ENCODE measurements around the gene RPP40.

RPP40 gene

GRCh38 chr6:4975506-4975905, 28.3 kb downstream of the RPP40 start:
- H3K4me3 ChIP-seq (replicated peaks; ENCODE audit: insufficient read depth, low read length): no peak overlapping the region
- H3K27ac ChIP-seq (replicated peaks): no peak overlapping the region
- DNase-seq (ENCODE audit: low read depth in 1 of 2, low spot score in 1 of 2): no peak
- no peaks in the 10 kb centered on the region for H3K27me3 ChIP-seq (ENCODE audit: insufficient read depth, poor library complexity, severe bottlenecking)
- TF ChIP-seq POLR2AphosphoS5 (IDR thresholded peaks at IDR 0.05; ENCODE audit: low read depth): no peak
- no peak for TF ChIP-seq REST (IDR thresholded peaks at IDR 0.05; ENCODE audit: insufficient replicate concordance, low read depth)
- TF ChIP-seq GABPA (IDR thresholded peaks at IDR 0.05; ENCODE audit: low read depth): no peak
- no peak for TF ChIP-seq CTCF (IDR thresholded peaks at IDR 0.05; ENCODE audit: insufficient read depth, low read length)
- no peak for TF ChIP-seq SPI1 (IDR thresholded peaks at IDR 0.05; ENCODE audit: borderline replicate concordance, low read depth)

DNA sequence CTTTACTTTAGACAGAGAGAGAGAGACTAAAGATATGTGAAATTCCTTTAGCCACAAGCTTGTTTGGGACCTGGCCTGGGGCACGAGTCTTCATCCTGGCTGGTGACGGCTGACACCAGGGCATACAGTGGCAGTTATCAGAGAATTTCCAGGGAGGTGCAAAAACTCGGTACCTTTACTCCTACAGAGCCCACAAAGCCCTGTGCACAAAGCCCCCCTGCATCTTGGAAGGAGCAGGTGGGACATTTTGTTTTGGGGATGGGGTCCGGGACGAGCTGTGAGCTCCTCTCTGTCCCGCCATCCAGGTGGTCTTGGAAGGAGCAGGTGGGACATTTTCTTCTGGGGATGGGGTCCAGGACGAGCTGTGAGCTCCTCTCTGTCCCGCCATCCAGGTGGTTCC, 28.9 kb downstream of the RPP40 start:
- TF ChIP-seq GABPA (IDR thresholded peaks at IDR 0.05; ENCODE audit: low read depth): no peak
- TF ChIP-seq SPI1 (IDR thresholded peaks at IDR 0.05; ENCODE audit: borderline replicate concordance, low read depth): no peak
- TF ChIP-seq POLR2AphosphoS5 (IDR thresholded peaks at IDR 0.05; ENCODE audit: low read depth): no peak
- TF ChIP-seq CTCF (IDR thresholded peaks at IDR 0.05; ENCODE audit: insufficient read depth, low read length): no peak
- no peak for TF ChIP-seq REST (IDR thresholded peaks at IDR 0.05; ENCODE audit: insufficient replicate concordance, low read depth)
- Histone ChIP-seq H3K27me3 (ENCODE audit: insufficient read depth, poor library complexity, severe bottlenecking) (no peaks in the 10 kb centered on the region), H3K4me3 (replicated peaks; ENCODE audit: insufficient read depth, low read length) (no peak overlapping the region), H3K27ac (replicated peaks) (no peak overlapping the region)
- no peak for DNase-seq (ENCODE audit: low read depth in 1 of 2, low spot score in 1 of 2)

DNA sequence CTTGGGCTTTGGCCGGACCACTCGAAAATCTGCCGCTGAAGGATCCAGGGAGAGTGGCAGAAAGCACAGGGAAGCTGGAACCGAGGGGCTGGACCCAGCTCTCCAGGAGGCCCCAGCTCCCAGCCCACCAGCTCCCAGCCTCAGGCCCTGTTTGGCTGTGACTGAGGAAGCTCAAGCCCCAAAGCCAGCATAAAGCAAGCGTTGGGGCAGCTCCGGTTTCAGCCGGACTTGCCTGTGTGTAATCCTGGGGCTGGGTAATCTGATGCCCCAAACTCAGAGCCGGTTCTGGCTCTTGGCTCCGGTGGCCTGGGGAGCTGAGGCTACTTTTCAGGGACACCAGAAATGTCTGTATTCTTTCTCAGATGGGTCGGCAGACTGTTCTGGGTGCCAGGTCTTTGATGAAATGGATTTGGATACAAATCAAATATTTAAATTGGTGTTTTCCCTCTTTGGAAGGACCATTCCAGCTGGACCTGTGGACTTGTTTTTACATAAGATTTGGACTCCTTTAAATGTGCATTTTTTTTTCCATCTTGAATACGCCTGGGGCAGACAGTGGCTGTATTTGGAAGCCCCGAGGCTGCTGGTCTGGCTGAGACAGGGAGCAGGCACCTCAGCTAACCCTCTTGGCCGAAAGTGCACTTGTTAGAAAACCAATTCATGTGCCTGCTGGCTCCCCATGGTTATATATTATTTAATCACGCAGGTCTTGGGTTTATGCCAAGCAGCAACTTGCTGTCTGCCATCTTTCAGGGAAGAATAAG, 29.7 kb downstream of the RPP40 start:
- no peak for TF ChIP-seq POLR2AphosphoS5 (IDR thresholded peaks at IDR 0.05; ENCODE audit: low read depth)
- no peak for TF ChIP-seq GABPA (IDR thresholded peaks at IDR 0.05; ENCODE audit: low read depth)
- no peak for TF ChIP-seq CTCF (IDR thresholded peaks at IDR 0.05; ENCODE audit: insufficient read depth, low read length)
- TF ChIP-seq SPI1 (IDR thresholded peaks at IDR 0.05; ENCODE audit: borderline replicate concordance, low read depth): no peak
- TF ChIP-seq REST (IDR thresholded peaks at IDR 0.05; ENCODE audit: insufficient replicate concordance, low read depth): no peak
- H3K27ac ChIP-seq (replicated peaks): no peak overlapping the region
- DNase-seq (ENCODE audit: low read depth in 1 of 2, low spot score in 1 of 2): no peak
- no peak overlapping the region for H3K4me3 ChIP-seq (replicated peaks; ENCODE audit: insufficient read depth, low read length)
- H3K27me3 ChIP-seq (ENCODE audit: insufficient read depth, poor library complexity, severe bottlenecking): no peaks in the 10 kb centered on the region

Measured in HL-60 (cell line).